ENCODE results near the gene SCN7A. TPM values are rescaled to one million over a fixed set of nuclear protein-coding genes. Genes with fewer than 3 reads are reported as not detected.
"Not testable (repeated sequence)": the region's sequence is repeated elsewhere in the genome, so short reads cannot be mapped to it uniquely, and the experiment has no call there.

The SCN7A gene
- polyA plus RNA-seq, 3 donors: 11.5 to 13.9 (median 12.7) TPM

- not testable (repeated sequence) for DNase-seq (ENCODE audit: low read depth in 3 of 3, low spot score in 2 of 3)
These were observed 38.2 kb downstream of the SCN7A start for GRCh38 chr2:166455823-166456222.

- no peak for DNase-seq (ENCODE audit: low read depth in 3 of 3, low spot score in 2 of 3)
These were observed 39.9 kb downstream of the SCN7A start for GRCh38 chr2:166454006-166454595.

DNA sequence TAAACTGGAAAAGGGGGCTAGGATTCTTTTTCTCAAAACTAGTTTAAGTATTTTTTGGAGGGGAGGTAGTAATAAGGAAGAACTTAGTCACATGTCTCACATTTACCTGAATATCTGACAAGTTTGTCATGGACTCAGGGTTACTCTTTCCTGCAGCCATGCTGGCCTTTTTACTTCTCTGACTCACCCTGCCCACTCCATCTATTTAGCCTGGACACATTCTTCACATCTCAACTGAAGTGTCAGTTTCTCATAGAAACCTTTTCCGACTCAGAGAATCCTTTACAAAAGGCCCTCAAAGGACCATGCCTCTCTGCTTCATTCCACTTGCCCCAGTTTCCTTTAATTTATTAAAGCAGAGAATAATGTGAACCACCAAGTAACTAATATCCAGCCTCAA lies 42.6 kb downstream of the SCN7A start:
- DNase-seq (ENCODE audit: low read depth in 3 of 3, low spot score in 2 of 3): no peak

GRCh38 chr2:166449439-166449838 lies 44.6 kb downstream of the SCN7A start:
- DNase-seq (ENCODE audit: low read depth in 3 of 3, low spot score in 2 of 3): no peak

DNA sequence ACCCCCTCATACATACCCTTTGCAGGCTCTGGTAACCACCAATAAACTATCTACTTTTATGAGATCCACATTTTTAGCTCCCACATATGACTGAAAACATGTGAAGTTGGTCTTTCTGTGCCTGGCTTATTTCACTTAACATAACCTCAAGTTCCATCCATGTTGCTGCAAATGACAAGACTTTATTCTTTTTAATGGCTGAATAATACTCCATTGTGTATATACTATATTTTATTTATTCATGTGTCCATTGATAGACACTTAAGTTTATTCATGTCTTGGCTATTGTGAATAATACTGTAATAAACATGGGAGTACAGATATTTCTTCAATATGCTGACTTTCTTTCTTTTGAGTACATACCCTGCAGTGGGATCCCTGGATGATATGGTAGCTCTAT lies 45.9 kb downstream of the SCN7A start:
- DNase-seq (ENCODE audit: low read depth in 3 of 3, low spot score in 2 of 3): no peak

DNA sequence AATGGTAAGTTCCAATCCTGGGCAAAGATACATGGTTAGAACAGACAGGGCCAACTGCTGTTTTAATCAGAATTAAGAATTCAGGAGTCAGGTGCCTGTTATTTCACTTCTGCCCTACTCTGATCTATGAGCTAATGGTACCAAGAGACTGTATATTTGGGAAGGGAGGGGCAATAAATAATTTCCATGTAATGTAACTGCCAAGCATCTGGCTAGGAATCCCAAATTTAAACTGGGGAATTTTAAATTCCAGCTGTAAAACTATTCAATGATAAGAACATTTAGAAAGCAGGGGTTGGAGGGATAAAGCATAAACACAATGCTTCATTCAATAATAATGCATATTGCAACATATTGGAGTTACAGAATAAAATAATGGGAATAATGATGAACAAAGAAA lies 49.7 kb downstream of the SCN7A start:
- DNase-seq (ENCODE audit: low read depth in 3 of 3, low spot score in 2 of 3): no peak

DNA sequence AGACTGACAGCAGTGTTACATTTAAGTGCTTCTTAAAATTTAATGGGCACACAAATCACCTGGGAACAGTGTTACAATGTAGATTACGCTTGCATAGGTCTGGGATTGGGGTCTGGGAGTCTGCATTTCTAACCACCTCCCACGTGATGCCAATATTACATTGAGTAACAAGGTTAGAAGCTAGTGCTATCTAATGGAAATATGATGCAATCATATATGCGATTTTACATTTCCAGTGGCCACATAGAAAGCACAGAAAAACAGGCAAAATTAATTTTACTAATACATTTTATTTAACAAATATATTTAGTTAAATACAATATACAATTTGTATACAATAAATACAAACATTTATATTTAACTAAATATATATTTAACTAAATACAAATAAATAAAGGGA lies 53.7 kb downstream of the SCN7A start:
- no peak for DNase-seq (ENCODE audit: low read depth in 3 of 3, low spot score in 2 of 3)

DNA sequence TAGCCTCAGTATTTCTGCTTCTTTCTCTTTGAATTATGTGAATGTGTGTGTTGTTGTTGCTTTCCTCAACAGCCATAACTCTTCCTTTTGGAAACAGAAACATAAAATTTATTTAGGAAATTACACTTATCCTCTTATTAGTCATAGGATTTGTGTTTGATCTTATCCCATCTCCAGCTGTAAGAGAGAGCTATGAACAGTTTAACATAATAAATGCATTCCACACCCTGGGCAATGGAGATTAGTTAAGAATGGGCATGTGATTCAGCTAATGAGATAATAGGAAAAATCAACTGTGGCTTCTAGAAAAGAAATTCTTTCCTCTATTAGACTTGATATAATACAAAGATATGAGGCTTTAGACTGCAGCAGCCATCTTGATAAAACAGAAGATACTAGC lies 55.0 kb downstream of the SCN7A start:
- no peak for DNase-seq (ENCODE audit: low read depth in 3 of 3, low spot score in 2 of 3)

GRCh38 chr2:166436976-166437375 lies 57.1 kb downstream of the SCN7A start:
- no peak for DNase-seq (ENCODE audit: low read depth in 3 of 3, low spot score in 2 of 3)

DNA sequence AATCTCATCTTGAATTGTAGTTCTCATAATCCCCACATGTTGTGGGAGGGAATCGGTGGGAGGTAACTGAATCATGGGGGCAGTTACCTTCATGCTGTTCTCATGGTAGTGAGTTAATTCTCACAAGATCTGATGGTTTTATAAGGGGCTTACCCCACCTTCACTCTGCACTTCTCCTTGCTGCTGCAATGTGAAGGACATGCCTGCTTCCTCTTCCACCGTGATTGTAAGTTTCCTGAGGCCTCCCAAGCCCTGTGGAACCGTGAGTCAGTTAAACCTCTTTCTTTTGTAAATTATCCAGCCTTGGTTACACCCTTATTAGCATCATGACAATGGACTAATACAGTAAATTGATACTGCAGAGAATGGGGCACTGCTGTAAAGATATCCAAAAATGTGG lies 57.9 kb downstream of the SCN7A start:
- no peak for DNase-seq (ENCODE audit: low read depth in 3 of 3, low spot score in 2 of 3)

DNA sequence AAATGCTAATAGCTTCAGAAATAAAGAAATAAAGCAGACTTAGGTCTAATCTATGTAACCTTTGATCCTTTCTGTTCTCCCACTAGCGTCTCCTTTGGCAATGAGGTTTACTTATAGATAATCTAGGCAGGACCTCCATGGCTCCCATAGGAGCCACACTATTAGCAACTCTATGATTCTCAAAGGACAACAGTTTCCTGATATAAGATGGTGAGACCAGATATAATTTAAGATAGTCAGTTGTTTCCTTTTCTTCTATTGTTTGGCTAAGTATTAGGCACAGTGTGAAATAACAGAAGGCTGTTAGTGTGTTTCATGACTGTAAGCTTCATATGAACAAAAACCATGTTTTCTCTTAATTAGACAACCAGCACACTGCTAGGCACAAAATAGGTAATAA lies 59.6 kb downstream of the SCN7A start:
- DNase-seq (ENCODE audit: low read depth in 3 of 3, low spot score in 2 of 3): no peak

DNA sequence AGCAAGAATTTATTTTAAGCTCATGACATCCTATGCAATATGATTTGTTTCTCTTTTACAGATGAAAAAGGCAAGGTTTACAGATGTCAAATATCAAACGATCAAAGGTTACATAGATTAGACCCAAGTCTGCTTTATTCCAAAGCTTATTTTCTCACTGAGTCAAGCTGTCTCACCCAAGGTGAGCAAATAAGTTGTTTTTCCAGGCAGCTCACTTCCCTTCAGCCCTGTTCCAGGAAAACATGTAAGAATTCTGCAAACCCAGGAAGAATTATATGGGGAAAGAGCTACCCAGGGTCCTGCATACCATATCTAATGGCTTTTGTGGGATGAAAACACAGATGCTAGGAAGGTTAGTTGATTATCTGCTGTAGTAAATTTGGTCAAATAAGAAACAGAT lies 60.6 kb downstream of the SCN7A start:
- no peak for DNase-seq (ENCODE audit: low read depth in 3 of 3, low spot score in 2 of 3)

DNA sequence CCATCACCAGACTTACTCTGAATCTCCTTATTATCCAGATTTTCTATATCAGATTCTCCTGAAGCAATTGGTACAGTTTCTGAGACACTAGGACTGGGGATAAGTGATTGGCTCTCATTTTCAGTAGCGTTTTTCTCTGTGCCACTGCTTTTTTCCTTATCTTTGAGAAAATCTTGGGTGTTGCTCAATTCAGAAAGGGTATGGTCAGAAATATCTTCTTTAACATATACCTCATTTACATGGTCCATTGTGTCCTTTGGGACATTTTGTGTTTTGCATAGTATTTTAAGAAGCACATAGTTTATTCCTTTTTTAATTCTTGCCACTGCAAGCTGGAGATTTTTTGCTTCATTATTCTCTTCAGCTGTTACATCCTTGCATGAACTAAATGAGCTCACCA lies 61.7 kb downstream of the SCN7A start:
- DNase-seq (ENCODE audit: low read depth in 3 of 3, low spot score in 2 of 3): no peak

GRCh38 chr2:166424841-166425240 lies 69.2 kb downstream of the SCN7A start:
- DNase-seq (ENCODE audit: low read depth in 3 of 3, low spot score in 2 of 3): no peak

DNA sequence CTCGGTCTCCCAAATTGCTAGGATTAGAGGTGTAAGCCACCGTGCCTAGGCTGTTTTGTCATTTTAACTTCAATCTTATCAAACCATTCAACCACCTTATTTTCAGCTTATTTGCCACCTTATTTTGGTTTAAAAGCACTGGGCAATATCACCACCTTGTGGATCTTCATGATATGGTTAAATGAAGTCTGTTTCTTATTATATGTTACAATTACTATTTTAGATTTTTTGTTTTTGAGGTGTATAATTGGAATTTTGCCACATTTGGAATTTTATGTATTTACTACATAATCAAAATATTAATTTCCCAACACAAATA lies 74.5 kb downstream of the SCN7A start:
- DNase-seq (ENCODE audit: low read depth in 3 of 3, low spot score in 2 of 3): no peak

DNA sequence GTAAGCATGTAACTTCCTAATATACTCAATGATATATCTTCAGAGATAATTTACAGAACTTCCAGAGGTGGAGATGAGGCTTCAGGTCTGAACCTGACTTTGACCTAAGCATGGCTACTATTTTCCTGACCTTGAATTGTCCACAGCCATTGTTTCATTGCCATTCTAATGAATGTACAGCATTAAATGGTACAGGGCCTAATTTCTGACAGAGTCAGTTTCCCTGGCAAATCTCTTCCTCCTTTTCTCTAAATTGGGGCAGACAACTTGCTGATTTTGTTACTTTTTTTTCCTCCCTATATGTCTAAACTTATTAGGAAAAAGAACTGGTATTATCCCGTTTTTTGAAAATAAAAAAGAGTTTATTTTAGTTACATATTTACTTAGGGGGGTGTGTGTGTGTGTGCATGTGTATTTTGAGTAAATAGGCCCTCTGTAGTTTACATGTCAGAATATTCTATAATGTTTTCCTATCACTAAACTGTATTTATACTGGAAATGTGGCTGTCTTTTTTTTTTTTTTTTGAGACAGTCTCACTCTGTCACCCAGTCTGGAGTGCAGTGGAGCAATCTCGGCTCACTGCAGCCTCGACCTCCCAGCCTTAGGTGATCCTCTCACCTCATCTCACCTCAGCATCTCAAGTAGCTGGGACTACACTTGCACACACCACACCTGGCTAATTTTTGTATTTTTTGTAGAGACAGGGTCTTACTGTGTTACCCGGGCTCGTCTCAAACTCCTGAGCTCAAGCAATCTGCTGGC lies 75.0 kb downstream of the SCN7A start:
- no peak for DNase-seq (ENCODE audit: low read depth in 3 of 3, low spot score in 2 of 3)

GRCh38 chr2:166417669-166418068 lies 76.4 kb downstream of the SCN7A start:
- DNase-seq (ENCODE audit: low read depth in 3 of 3, low spot score in 2 of 3): no peak

DNA sequence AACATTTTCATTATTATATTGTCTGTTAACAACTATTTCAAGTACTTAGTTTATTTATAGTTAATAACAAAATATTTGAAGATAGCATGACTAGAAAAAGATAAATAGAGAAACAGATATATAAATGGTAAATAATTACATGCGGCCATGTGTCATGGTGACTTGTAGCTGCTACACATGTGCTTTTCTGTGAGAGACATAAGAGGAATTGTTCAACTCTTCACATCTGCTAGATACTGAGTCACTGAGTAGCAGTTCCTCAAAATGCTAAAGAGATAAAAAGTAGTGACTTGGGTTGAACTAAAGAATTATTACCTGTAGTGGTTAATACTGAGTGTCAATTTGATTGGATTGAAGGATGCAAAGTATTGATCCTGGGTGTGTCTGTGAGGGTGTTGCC lies 80.8 kb downstream of the SCN7A start:
- no peak for DNase-seq (ENCODE audit: low read depth in 3 of 3, low spot score in 2 of 3)

GRCh38 chr2:166411473-166412230 lies 82.4 kb downstream of the SCN7A start:
- DNase-seq (ENCODE audit: low read depth in 3 of 3, low spot score in 2 of 3): no peak

DNA sequence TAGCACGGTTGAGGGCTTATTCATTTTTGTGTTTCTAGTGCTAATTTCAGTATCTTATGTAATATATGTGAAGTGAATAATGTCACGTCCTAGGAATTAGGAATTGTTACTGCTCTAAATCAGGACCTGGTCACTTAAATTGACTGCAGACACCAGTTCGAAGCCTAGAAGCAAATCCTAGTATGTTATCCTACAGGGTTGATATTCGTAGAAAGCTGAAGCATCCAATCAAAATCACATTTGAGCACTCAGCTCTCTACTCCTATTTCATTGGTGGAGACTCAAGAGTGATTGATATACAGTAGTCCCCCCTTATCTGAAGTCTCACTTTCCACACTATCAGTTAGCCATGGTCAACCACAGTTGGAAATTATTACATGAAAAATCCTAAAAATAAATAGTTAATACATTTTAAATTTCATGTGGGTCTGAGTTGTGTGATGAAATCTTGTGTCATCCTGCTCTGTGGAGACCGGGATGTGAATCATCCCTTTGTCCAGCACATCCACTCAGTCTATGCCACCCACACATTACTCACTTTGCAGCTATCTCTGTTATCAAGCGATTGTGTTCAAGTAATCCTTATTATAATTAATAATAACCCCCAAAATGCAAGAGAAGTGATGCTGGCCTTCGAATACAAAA lies 83.1 kb downstream of the SCN7A start:
- no peak for DNase-seq (ENCODE audit: low read depth in 3 of 3, low spot score in 2 of 3)

GRCh38 chr2:166407746-166408145 lies 86.3 kb downstream of the SCN7A start:
- DNase-seq (ENCODE audit: low read depth in 3 of 3, low spot score in 2 of 3): not testable (repeated sequence)

DNA sequence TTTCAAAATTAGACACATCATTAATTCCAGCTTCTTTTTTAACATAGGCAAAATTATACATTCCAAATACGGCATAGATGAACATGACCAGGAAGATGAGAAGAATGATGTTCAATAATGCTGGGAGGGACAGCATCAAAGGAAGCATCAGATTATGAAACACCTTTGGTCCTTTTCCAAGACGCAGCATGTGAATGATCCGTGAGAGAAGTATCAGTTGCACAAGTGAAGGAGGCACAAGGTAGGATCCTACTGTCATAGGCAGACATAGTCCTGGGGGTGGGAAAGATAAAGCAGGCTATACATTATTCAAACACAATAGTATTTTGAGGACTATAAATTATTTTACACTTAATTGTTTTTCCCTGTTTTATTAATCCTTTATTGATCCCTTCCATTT lies 87.7 kb downstream of the SCN7A start:
- DNase-seq (ENCODE audit: low read depth in 3 of 3, low spot score in 2 of 3): no peak

Measured in right renal cortex interstitium (tissue), 3 donors.